ENCODE results near the gene PAGR1. TPM values are rescaled to one million over a fixed set of nuclear protein-coding genes. Genes with fewer than 3 reads are reported as not detected.

The PAGR1 gene
- total RNA-seq, 1 donor from 2014 or later = 38.9 TPM

GRCh38 chr16:29836623-29837022 is 20.7 kb downstream of the PAGR1 start:
- no peak for DNase-seq (ENCODE audit: low spot score)

- no peak for DNase-seq (ENCODE audit: low spot score)
These were observed 21.9 kb downstream of the PAGR1 start for GRCh38 chr16:29837841-29838240.

GRCh38 chr16:29839822-29840221 is 23.9 kb downstream of the PAGR1 start:
- no peak for DNase-seq (ENCODE audit: low spot score)

- DNase-seq (ENCODE audit: low spot score) = no peak
These were observed 24.3 kb downstream of the PAGR1 start for GRCh38 chr16:29840240-29840639.

GRCh38 chr16:29841631-29842030 is 25.7 kb downstream of the PAGR1 start:
- DNase-seq (ENCODE audit: low spot score) = no peak

- no peak for DNase-seq (ENCODE audit: low spot score)
These were observed 26.9 kb downstream of the PAGR1 start for GRCh38 chr16:29842732-29843346.

GRCh38 chr16:29843931-29844330 is 28.0 kb downstream of the PAGR1 start:
- DNase-seq (ENCODE audit: low spot score) = no peak

- no peak for DNase-seq (ENCODE audit: low spot score)
These were observed 28.8 kb downstream of the PAGR1 start for GRCh38 chr16:29844575-29845331.

GRCh38 chr16:29845656-29846055 is 29.7 kb downstream of the PAGR1 start:
- no peak for DNase-seq (ENCODE audit: low spot score)

GRCh38 chr16:29848420-29849297 is 32.7 kb downstream of the PAGR1 start:
- DNase-seq (ENCODE audit: low spot score) = peak; percentile 77

- DNase-seq (ENCODE audit: low spot score) = no peak
These were observed 33.6 kb downstream of the PAGR1 start for GRCh38 chr16:29849505-29849904.

- no peak for DNase-seq (ENCODE audit: low spot score)
These were observed 35.0 kb downstream of the PAGR1 start for GRCh38 chr16:29850998-29851397.

GRCh38 chr16:29852654-29853053 is 36.7 kb downstream of the PAGR1 start:
- no peak for DNase-seq (ENCODE audit: low spot score)

- DNase-seq (ENCODE audit: low spot score) = no peak
These were observed 38.7 kb downstream of the PAGR1 start for GRCh38 chr16:29854520-29855100.

GRCh38 chr16:29857133-29857760 is 41.3 kb downstream of the PAGR1 start:
- no peak for DNase-seq (ENCODE audit: low spot score)

GRCh38 chr16:29858149-29858849 is 42.3 kb downstream of the PAGR1 start:
- no peak for DNase-seq (ENCODE audit: low spot score)

- DNase-seq (ENCODE audit: low spot score) = no peak
These were observed 43.0 kb downstream of the PAGR1 start for GRCh38 chr16:29858974-29859373.

GRCh38 chr16:29860218-29860617 is 44.3 kb downstream of the PAGR1 start:
- no peak for DNase-seq (ENCODE audit: low spot score)

- peak; percentile 27 for DNase-seq (ENCODE audit: low spot score)
These were observed 46.5 kb downstream of the PAGR1 start for GRCh38 chr16:29862383-29862883.

GRCh38 chr16:29862884-29863668 is 47.1 kb downstream of the PAGR1 start, which contains the start of gene CDIPT:
CDIPT (minus strand) TSS chr16:29863226; CDS start chr16:29862857, 369 bp downstream.
- peak; percentile 95 for DNase-seq (ENCODE audit: low spot score)

All from mucosa of gallbladder (tissue), 1 donor.